Measurements from ENCODE around the gene TMEM218. TPM values are rescaled to one million over a fixed set of nuclear protein-coding genes. Genes with fewer than 3 reads are reported as not detected.

The TMEM218 gene
- total and polyA plus RNA-seq, 2 donors (not counting 3 experiments of a cell fraction or from before 2014, with no cell fraction given), result 23.8 to 45.1 TPM

GRCh38 chr11:125100136-125100535, 11.3 kb downstream of the TMEM218 start:
- no peak overlapping the region for H2AFZ ChIP-seq (ENCODE audit: low read depth, low read length)
- no peaks in the 10 kb centered on the region for H3K27me3 ChIP-seq (ENCODE audit: control insufficient read depth in 2 of 2, insufficient read depth in 2 of 2, low read length in 2 of 2)
- no peak overlapping the region for H3K27ac ChIP-seq (ENCODE audit: insufficient read depth, low read depth, low read length)
- dilution Hi-C loops (cut with MboI; ENCODE audit: extremely low pct_ligation_motif_present, low sequenced_read_pairs), result no loop called here
- no peak for TF ChIP-seq JUN (IDR thresholded peaks at IDR 0.05; ENCODE audit: borderline replicate concordance, insufficient read depth, insufficient read length, low read depth)
- no peak for TF ChIP-seq GATA2 (IDR thresholded peaks at IDR 0.05; ENCODE audit: insufficient read depth, insufficient read length, low read depth, low read length)
- TF ChIP-seq MYC (IDR thresholded peaks at IDR 0.05; ENCODE audit: low read depth, low read length), result no peak
- no peak for TF ChIP-seq CTCF (IDR thresholded peaks at IDR 0.05; ENCODE audit: extremely low read depth in 1 of 2, insufficient read depth in 1 of 2, low read depth in 1 of 2, low read length in 2 of 2)
- BruUV-seq (replicated peaks), result no TSS peak
- FAIRE-seq (no peak), DNase-seq (ENCODE audit: low read depth, low spot score) (no peak)
- intact Hi-C loops (cut with micrococcal nuclease), result no loop called here
- H4K20me1 ChIP-seq (replicated peaks; ENCODE audit: control insufficient read depth, extremely low read depth, insufficient read depth, low read length), result no peaks in the 10 kb centered on the region
- H3K4me2 ChIP-seq (ENCODE audit: insufficient read depth, low read length), result no peak overlapping the region
- no peak overlapping the region for H3K9ac ChIP-seq (replicated peaks; ENCODE audit: extremely low read depth, insufficient read depth, low read length)
- H3K4me1 ChIP-seq (ENCODE audit: control insufficient read depth, extremely low read depth, insufficient read depth, low read length), result no peaks in the 10 kb centered on the region
- H3K9me1 ChIP-seq (replicated peaks; ENCODE audit: control insufficient read depth, extremely low read depth, insufficient read depth, low read length), result no peaks in the 10 kb centered on the region
- no peaks in the 10 kb centered on the region for H3K79me2 ChIP-seq (ENCODE audit: control insufficient read depth, insufficient read depth, low read length)
- no peak overlapping the region for H3K4me3 ChIP-seq (replicated peaks in 1 of 3; ENCODE audit: insufficient read depth in 1 of 3, low read depth in 1 of 3, low read length in 3 of 3)
- peaks cover 0 to 5% of the 10 kb centered on the region in 2 experiments for H3K36me3 ChIP-seq (ENCODE audit: control insufficient read depth in 2 of 2, extremely low read depth in 1 of 2, insufficient read depth in 2 of 2, low read length in 2 of 2)
- ChIA-PET CTCF (interaction anchor here (1.4 kb wide), 1 partner anchor 12 kb away, joined by 4 read pairs; the partner anchor contains the start of gene TMEM218), POLR2A (no interaction called here)
- no peaks in the 10 kb centered on the region for H3K9me3 ChIP-seq (replicated peaks; ENCODE audit: control insufficient read depth, insufficient read depth, low read length)

- no peaks in the 10 kb centered on the region for H3K79me2 ChIP-seq (ENCODE audit: control insufficient read depth, insufficient read depth, low read length)
- no peaks in the 10 kb centered on the region for H4K20me1 ChIP-seq (replicated peaks; ENCODE audit: control insufficient read depth, extremely low read depth, insufficient read depth, low read length)
- H3K4me3 ChIP-seq (replicated peaks in 1 of 3; ENCODE audit: insufficient read depth in 1 of 3, low read depth in 1 of 3, low read length in 3 of 3), result no peak overlapping the region
- H3K9me1 ChIP-seq (replicated peaks; ENCODE audit: control insufficient read depth, extremely low read depth, insufficient read depth, low read length), result no peaks in the 10 kb centered on the region
- FAIRE-seq (no peak), DNase-seq (ENCODE audit: low read depth, low spot score) (no peak)
- H3K36me3 ChIP-seq (ENCODE audit: control insufficient read depth in 2 of 2, extremely low read depth in 1 of 2, insufficient read depth in 2 of 2, low read length in 2 of 2), result peaks cover 0 to 3% of the 10 kb centered on the region in 2 experiments
- dilution Hi-C loops (cut with MboI; ENCODE audit: extremely low pct_ligation_motif_present, low sequenced_read_pairs), result no loop called here
- ChIA-PET CTCF (interaction anchor here (0.8 to 2.3 kb wide), 2 partner anchors 12 to 251 kb away, joined by 4 to 10 read pairs; no protein-coding TSS in a partner anchor), POLR2A (no interaction called here)
- H3K4me2 ChIP-seq (ENCODE audit: insufficient read depth, low read length), result no peak overlapping the region
- no TSS peak for BruUV-seq (replicated peaks)
- H2AFZ ChIP-seq (ENCODE audit: low read depth, low read length), result no peak overlapping the region
- peaks cover 11% of the 10 kb centered on the region for H3K4me1 ChIP-seq (ENCODE audit: control insufficient read depth, extremely low read depth, insufficient read depth, low read length)
- intact Hi-C loops (cut with micrococcal nuclease), result loop anchor here (10.0 kb wide), 1 partner anchor 780 kb away; no protein-coding TSS in a partner anchor
- H3K9me3 ChIP-seq (replicated peaks; ENCODE audit: control insufficient read depth, insufficient read depth, low read length), result no peaks in the 10 kb centered on the region
- H3K27ac ChIP-seq (ENCODE audit: insufficient read depth, low read depth, low read length), result no peak overlapping the region
- TF ChIP-seq EZH2 (IDR thresholded peaks at IDR 0.05; ENCODE audit: borderline replicate concordance, low read depth, low read length, severe bottlenecking) (no peak), GATA2 (IDR thresholded peaks at IDR 0.05; ENCODE audit: insufficient read depth, insufficient read length, low read depth, low read length) (no peak), JUN (IDR thresholded peaks at IDR 0.05; ENCODE audit: borderline replicate concordance, insufficient read depth, insufficient read length, low read depth) (no peak), POLR2A (IDR thresholded peaks at IDR 0.05; ENCODE audit: low read depth, low read length) (no peak)
- H3K9ac ChIP-seq (replicated peaks; ENCODE audit: extremely low read depth, insufficient read depth, low read length), result no peak overlapping the region
- no peaks in the 10 kb centered on the region for H3K27me3 ChIP-seq (ENCODE audit: control insufficient read depth in 2 of 2, insufficient read depth in 2 of 2, low read length in 2 of 2)
Measured at GRCh38 chr11:125094731-125095130, 16.7 kb downstream of the TMEM218 start.
